Calu3 (cell line): ENCODE data around the gene EFS. TPM values are rescaled to one million over a fixed set of nuclear protein-coding genes. Genes with fewer than 3 reads are reported as not detected.
"Not testable (repeated sequence)": the region's sequence is repeated elsewhere in the genome, so short reads cannot be mapped to it uniquely, and the experiment has no call there.

Experiments used
- BruUV-seq: library from RNA; stranded (reverse); fragments of 400-500 nt; replicated peaks from 2 replicates; lab custom pipeline; 2021; lab: Mats Ljungman, UMichigan
- CTCF ChIA-PET: fragments of 300-600 bp; sonication (Branson Sonifier 250); formaldehyde crosslinking; loops from one replicate; lab custom pipeline; 2022; ENCODE audit warnings: antibody characterized with exemption; lab: Charles Lee
- DNase-seq: peaks from one replicate; pipeline ENCODE4 v3.0.0; 2022
- H3K27ac Mint-ChIP-seq: one replicate; pipeline ENCODE4 v1.8.0; 2022; ENCODE audit warnings: mixed read lengths; ENCODE audit not compliant: unreplicated experiment
- H3K27me3 Mint-ChIP-seq: one replicate; pipeline ENCODE4 v1.8.0; 2022; ENCODE audit warnings: mixed read lengths; ENCODE audit not compliant: unreplicated experiment
- H3K36me3 Mint-ChIP-seq: one replicate; pipeline ENCODE4 v1.8.0; 2022; ENCODE audit warnings: mild to moderate bottlenecking, moderate library complexity, mixed read lengths; ENCODE audit not compliant: insufficient read depth, unreplicated experiment
- H3K4me1 Mint-ChIP-seq: one replicate; pipeline ENCODE4 v1.8.0; 2022; ENCODE audit warnings: mild to moderate bottlenecking, low read depth, mixed read lengths; ENCODE audit not compliant: unreplicated experiment
- H3K4me3 Mint-ChIP-seq: one replicate; pipeline ENCODE4 v1.8.0; 2022; ENCODE audit warnings: mild to moderate bottlenecking, low read depth, moderate library complexity, mixed read lengths; ENCODE audit not compliant: unreplicated experiment
- H3K9me3 Mint-ChIP-seq: one replicate; pipeline ENCODE4 v1.8.0; 2022; ENCODE audit warnings: low read depth, mixed read lengths; ENCODE audit not compliant: unreplicated experiment
- CTCF ChIP-seq: fragments of 200-600 bp; IDR thresholded peaks from one replicate; pipeline ENCODE4 v1.8.0; 2022; ENCODE audit warnings: antibody characterized with exemption; ENCODE audit not compliant: unreplicated experiment
- intact Hi-C: fragments of 100-400 bp; cut with micrococcal nuclease; formaldehyde crosslinking; loops from one replicate; pipeline ENCODE4 v1.10.0; 2022; ENCODE audit not compliant: unreplicated experiment
- total RNA-seq: library from RNA; stranded (reverse); gene quantifications from 2 replicates; pipeline ENCODE4 v1.2.3, GENCODE V29; 2022

The EFS gene
- total RNA-seq, 1 experiment from 2014 or later = not detected

DNA sequence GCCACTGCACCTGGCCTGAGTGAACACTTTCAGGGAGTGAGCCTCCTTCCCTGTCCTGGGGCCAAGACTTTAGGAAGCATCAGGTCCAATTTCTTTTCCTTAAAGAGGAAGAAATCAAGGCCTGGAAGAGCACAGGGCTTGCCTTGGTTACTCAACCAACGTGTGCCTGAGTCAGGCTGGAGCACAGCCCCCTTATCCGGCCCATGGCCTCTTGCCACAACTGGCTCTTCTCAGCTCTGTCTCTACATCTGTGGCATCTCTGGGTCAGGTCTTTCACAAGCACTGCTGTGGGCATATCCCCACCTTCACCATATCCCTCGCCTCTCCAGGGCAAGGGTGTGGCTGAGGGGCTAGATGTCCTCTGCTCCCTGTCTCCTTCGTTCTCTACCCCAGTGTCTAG, 36.3 kb upstream of the EFS start:
- Mint-ChIP-seq H3K36me3 (no peaks in the 10 kb centered on the region), H3K27me3 (peaks cover 95% of the 10 kb centered on the region)

GRCh38 chr14:23400496-23401149, 35.7 kb upstream of the EFS start:
- H3K9me3 Mint-ChIP-seq, BruUV-seq, CTCF ChIA-PET, H3K36me3 Mint-ChIP-seq, DNase-seq, H3K27ac Mint-ChIP-seq, H3K4me3 Mint-ChIP-seq, intact Hi-C loops, H3K4me1 Mint-ChIP-seq: not testable (repeated sequence)
- peaks cover 95% of the 10 kb centered on the region for H3K27me3 Mint-ChIP-seq

More for the DNA sequence above, 36.3 kb upstream of the EFS start:
- DNase-seq = no peak
- intact Hi-C loops = no loop called here
- no peak overlapping the region for H3K4me3 Mint-ChIP-seq
- BruUV-seq = no TSS peak
- no peaks in the 10 kb centered on the region for H3K9me3 Mint-ChIP-seq
- CTCF ChIA-PET = no interaction called here
- no peak for TF ChIP-seq CTCF
- H3K27ac Mint-ChIP-seq = no peak overlapping the region
- no peaks in the 10 kb centered on the region for H3K4me1 Mint-ChIP-seq

GRCh38 chr14:23399591-23399990, 34.6 kb upstream of the EFS start:
- Mint-ChIP-seq H3K27me3 (peaks cover 91% of the 10 kb centered on the region), H3K4me3 (no peak overlapping the region), H3K36me3 (no peaks in the 10 kb centered on the region), H3K4me1 (no peaks in the 10 kb centered on the region), H3K27ac (no peak overlapping the region), H3K9me3 (no peaks in the 10 kb centered on the region)
- no peak for DNase-seq
- TF ChIP-seq CTCF = no peak
- no TSS peak for BruUV-seq
- intact Hi-C loops = no loop called here
- CTCF ChIA-PET = no interaction called here

- H3K9me3 Mint-ChIP-seq = no peaks in the 10 kb centered on the region
- BruUV-seq = no TSS peak
- no peak for TF ChIP-seq CTCF
- no peak overlapping the region for H3K4me3 Mint-ChIP-seq
- intact Hi-C loops = no loop called here
- no peak for DNase-seq
- peaks cover 88% of the 10 kb centered on the region for H3K27me3 Mint-ChIP-seq
- H3K4me1 Mint-ChIP-seq = no peaks in the 10 kb centered on the region
- no peaks in the 10 kb centered on the region for H3K36me3 Mint-ChIP-seq
- H3K27ac Mint-ChIP-seq = no peak overlapping the region
- CTCF ChIA-PET = no interaction called here
These were observed 34.2 kb upstream of the EFS start for GRCh38 chr14:23399136-23399535.

DNA sequence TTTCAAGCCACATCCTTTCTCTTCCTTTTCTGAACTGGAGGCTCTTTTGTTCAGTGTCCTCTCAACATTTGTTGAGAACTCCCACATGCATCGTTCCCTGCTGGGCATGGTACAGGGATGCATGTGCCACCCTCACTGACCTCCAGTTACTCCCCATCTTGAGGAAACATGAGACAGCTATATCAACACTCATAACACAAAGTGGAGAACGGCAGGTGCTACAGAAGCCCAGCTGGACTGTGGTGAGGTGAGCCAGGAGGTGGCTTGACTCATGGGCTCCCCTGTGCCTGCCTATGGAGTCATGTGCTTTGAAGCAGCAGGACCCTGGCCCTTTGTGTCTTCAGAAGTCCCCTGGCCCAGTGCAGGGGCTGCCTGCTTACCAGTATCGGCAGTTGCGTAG, 33.4 kb upstream of the EFS start:
- Mint-ChIP-seq H3K4me3 (no peak overlapping the region), H3K36me3 (no peaks in the 10 kb centered on the region), H3K4me1 (no peaks in the 10 kb centered on the region), H3K27ac (no peak overlapping the region), H3K9me3 (no peaks in the 10 kb centered on the region), H3K27me3 (peaks cover 88% of the 10 kb centered on the region)
- BruUV-seq = no TSS peak
- intact Hi-C loops = no loop called here
- CTCF ChIA-PET = no interaction called here
- no peak for TF ChIP-seq CTCF
- DNase-seq = no peak
